ENCODE data around the gene HDDC2.

HDDC2 gene

DNA sequence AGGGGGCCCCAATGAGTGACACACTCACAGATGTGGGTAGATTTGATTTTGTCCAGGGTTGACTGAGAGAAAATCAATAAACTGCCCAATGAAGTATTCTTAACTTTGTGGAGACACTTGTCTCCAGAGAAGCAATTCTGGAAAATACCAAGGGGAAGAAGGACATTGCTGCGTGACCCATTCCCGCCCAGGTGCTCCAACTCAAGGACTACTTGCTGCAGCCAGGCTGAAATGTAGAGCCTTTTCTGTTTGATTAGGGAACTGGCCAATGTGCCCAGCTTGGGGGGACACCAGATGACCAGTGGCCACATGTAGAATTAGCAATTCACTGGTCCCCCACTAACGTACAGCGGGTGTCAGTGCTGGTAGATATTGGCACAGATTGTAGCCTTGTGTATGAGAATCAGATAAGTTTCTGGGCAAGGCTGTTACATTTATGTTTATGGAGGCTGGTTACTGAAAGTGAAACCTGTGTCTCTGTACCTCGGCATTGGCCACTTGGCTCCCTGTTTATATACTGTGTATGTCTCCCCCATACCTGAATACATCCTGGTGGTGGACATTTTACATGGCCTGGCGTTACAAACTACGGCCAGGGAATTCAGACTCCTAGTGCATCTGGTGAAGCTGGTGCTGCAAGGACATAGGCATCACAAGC lies 32.3 kb downstream of the HDDC2 start:
- DNase-seq (ENCODE audit: low spot score), result no peak

DNA sequence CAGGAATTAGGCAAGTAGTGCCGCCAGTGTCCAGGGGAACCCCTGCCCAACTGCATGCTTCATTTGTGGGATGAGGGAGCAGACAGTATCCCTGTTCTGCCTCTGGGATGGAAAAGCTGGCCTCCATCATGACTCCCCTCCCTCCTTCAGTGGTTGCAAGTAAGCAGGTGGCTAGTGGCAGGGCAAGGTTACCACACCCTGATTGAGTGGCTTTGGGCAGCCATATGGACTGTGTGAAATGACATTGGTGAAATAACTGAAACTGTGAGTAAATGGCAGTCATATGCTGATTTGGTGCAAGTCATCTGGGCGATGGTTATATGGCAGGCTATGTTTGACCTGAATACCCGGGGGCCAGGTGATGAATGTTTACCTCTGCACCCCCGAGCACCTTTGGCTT lies 33.0 kb downstream of the HDDC2 start:
- no peak for DNase-seq (ENCODE audit: low spot score)

DNA sequence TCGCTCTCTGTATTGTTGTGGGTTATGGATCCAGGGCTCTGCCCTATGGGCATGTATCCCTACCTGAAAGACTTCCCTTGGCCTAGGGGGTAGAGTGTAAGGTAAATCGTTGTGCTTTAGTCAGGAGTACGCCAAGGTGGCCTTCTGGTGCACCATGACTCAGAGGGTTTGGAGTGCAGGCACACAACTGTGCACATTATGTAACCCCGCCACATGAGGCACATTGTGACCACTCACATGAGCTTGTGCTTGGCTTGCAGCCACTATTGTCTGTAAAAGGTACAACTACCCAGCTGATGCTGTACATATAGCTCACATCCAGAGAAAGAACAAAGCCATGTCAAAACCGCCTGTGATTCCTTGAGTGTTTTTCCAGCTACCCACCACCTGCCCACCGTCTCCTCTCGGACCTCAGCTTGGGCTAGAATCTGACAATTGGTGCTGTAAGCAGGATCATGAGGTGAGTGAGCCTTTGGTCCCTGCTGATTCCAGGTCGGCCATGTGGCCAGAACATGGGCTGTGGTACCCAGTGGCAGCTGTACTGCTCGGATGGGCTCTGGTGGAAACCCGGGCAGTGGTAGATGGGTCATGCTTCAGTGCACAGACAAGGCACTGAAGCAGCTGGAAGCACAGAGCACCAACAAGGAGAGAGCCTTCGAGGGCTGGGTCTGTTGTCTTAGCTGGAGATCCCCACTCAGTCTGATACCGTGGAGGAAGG lies 33.8 kb downstream of the HDDC2 start:
- DNase-seq (ENCODE audit: low spot score), result no peak

DNA sequence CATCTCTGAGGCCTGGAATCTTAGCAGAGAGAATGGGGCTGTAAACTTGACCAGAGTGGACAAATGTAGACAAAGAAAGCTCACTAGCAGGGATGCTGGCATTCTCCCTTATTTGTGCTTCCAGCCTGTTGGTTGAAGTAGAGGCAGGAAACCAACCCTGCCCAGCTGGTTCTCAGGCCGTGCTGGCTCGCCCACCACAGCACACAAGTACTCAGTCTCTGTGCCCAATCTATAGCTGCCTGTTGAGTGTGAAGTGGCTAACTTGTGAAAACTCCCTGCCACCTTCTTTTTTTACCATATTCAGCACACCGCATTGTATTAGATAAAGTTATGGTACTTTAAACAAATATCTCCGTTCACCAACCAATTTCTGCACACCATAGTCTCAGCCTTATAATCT lies 37.3 kb downstream of the HDDC2 start:
- no peak for DNase-seq (ENCODE audit: low spot score)

DNA sequence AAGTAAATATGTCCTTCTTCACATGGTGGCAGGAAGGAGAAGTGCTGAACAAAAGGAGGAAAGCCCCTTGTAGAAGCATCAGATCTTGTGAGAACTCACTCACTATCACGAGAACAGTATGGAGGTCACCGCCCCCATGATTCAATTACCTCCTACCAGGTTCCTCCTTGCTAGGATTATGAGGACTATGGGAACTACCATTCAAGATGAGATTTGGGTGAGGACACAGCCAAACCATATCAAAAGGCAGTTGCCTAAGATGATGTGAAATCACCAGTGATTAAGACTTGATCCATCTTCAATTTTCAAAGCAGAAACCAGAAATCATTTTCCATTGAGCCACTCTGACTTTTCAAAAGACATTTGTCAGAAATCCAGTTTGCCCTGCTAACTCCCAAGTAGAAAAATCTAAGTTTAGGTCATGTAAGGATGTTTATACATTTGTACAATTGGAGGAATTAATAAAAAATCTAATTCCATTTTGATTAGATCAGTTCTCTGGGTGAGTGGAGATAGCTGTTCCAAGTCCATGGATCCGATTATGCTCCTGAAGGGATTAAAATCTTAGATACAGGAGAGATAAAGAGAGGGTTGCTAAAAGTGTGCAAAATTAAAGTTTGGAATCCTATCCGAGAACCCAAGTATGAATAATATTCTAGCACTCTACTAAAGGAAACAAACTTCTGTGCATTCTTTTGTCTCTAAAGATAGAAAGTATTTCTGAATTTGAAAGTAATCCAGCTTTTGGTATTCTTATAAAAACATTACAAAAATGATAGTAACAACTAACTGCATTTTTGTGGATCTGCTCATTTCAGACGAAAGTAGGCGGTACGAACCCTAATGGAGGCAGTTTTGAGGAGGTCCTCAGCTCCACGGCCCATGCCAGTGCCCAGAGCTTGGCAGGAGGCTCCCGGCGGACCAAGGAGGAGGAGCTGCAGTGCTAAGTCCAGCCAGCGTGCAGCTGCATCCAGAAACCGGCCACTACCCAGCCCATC lies 39.5 kb downstream of the HDDC2 start:
- no peak for DNase-seq (ENCODE audit: low spot score)

DNA sequence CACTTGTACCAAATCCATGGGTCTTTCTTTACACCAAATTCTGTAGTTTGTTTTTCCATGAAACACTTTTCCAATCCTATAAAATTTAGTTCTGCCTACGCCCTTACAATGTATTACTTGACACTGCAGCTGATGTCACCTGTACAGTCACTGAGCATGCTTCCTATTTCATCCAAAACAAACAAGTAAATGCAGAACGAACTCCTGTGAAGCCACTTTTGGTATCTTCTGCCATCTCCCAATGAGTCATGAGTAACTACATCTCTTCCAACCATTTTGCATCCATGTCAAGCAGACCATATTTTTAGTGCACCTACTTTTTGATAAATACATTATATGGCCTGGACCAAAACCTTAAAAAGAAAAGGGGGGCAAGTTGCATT lies 42.4 kb downstream of the HDDC2 start:
- no peak for DNase-seq (ENCODE audit: low spot score)

DNA sequence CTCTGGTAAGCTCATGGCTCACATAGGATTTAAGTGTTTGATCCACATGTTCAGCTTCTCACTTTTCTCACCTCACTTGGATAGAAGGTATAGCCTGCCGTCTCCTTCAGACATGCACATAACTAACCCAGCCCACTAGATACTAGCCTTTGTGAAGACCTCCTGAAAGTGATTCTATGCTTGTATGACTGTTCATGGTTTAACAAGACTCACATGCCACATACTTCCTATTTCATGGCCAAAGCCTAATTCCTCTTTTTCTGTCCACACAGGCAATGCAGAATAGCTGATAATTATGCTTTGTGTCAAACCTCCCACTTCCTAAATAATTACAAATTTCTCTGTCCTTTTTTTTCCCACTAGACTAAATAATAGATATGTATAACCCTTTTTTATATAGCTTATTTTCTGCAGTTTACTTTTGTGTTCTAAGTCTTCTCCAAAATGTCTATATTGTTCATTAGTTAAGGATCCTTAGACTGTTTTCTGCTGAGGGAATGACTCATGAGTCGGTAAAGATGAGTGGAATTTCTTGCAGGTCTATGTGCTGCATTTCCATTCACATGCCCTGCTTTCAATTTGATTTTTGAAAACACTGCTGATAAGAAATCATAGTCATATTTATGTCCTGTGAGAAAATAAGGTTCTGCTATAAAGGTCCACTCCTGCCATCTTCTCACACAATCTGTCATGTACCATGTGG lies 43.0 kb downstream of the HDDC2 start:
- DNase-seq (ENCODE audit: low spot score), result no peak

DNA sequence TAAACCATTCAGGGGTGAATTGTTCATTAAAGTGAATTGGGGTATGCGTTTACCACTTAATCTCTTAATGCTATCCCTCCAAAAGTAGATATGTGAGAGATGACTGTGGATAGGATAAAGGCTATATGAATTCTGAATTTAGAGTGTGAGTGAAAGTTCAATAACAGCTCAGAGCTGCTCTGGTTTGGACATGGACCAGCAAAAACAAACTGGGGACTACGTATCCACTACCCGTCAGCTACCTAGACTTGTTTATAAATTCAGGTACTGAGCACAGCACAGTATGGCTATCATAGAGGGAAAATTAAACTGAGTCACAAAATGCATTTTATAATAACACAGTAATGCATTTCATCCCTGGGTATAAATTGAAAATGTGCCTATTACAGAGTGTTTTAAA lies 44.4 kb downstream of the HDDC2 start:
- DNase-seq (ENCODE audit: low spot score), result no peak

DNA sequence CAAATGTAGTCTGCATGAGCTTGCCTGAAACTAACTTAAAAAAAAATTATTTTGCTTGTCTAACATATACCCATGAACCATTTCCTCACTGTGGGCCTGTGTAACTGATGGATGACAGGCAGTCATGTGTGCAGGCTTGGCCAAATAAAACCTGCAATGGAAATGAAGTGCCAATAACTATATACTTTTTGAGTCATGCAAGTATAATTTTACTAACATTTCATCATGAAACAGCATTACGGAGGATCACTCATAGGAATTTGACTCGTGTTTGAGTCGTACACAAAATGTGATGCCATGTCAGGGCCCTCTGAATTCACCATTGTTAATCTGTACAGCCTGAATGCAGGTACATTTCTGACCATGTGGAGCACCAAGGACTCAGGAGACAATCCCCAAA lies 46.6 kb downstream of the HDDC2 start:
- no peak for DNase-seq (ENCODE audit: low spot score)

DNA sequence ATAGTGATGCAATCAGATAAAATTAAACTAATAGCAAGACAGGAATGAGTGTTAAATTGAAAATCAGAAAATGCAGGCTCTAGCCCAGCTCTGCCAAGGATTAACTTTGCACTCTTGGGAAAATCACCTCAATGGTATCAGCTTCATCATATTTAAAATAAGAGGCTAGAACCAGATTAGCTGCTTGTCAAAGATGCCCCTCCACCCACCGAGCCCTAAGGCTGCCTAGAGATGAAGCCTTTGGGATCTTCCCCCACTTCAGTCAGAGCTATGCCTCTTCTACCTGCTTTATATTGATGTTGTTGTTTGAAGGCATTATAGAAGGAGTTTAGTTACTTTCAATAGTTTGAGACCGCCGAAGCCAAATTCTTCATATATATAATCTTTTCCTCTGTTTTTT lies 47.4 kb downstream of the HDDC2 start:
- DNase-seq (ENCODE audit: low spot score), result no peak

DNA sequence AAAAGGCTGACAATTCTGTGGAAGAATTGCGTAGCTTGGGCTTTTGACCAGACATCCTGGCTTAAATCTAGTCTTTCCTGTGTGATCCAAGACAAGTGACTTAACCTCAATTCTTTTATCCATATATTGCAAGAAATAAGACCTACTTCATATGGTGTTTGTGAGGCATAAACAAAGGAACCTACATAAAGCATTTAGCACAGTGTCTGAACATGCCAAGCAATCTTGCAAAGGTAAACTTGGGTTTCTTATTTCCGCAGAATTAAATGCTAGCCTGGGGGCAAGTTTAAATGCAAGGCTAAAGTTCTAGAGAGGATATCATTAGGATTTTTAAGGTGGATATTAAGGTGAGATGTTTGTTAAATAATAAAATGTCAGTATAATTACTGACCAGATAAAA lies 47.9 kb downstream of the HDDC2 start:
- no peak for DNase-seq (ENCODE audit: low spot score)

DNA sequence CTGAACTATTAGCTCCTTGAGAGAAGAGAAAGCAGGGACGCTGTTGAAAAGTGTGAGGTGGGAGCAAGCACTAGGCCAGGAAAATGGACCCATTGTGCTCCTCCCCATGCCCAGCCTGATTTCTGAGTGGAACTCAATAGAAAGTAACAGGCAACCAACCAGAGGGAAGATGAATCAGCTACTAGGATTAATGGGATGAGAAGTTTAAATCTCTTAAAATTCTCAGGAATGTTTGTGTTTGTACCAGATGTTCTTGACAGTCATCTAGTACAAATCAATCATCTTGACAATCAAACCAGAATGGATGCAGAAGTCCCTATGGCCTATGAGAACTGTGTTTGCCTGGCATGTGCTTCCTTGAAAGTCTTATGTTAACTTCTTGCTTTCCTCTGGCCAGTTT lies 48.9 kb downstream of the HDDC2 start:
- no peak for DNase-seq (ENCODE audit: low spot score)

DNA sequence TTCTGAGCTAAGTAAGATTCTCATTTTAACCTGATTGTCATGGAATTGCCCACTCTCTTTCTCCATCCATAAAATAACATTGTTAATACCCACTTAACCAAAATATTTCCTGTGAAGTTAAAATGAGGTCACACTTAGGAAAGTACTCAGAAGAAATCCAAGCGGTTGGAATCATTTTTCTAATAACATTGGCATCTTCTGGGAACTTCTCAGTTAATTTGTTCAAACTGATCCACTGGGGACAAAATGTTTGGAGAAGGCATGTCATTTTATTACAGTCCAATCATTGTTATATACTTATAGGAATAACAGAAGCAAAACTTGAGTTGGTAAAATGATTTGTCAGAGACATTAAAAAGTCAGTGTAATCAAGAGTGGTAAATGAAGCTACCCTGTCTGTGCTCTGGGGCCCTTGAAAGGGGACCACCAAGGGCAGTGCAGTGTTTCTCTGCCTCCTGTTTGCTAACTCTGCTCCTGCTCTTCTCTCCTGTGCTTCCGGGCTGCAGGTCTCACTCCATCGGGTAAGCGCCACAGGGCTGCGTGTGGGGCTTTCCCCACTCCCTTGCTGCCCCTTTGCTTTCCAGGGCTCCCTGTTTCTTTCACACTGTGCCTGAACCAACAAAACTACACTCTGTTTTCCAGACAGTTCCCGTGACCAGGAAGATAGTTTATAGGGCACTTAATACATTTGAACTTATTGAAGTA lies 50.1 kb downstream of the HDDC2 start:
- DNase-seq (ENCODE audit: low spot score), result no peak

DNA sequence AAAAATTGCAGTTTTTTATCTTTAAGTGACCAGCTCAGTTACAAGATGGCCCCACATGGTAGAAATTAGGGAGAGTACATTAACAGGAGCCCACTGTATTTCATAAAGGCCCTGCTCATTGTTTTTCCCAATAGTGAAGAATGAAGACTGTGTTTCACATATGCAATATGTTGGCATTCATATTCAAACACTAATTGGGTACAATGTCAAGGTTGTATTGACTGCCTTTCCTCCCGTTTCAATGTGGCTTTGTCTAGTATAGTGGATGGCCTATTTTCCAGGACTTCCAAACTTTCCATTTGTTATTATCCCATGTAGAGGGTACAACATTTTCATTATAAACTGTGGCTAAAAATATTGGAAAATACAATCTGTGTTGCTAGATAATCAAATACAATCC lies 51.3 kb downstream of the HDDC2 start:
- DNase-seq (ENCODE audit: low spot score), result no peak

DNA sequence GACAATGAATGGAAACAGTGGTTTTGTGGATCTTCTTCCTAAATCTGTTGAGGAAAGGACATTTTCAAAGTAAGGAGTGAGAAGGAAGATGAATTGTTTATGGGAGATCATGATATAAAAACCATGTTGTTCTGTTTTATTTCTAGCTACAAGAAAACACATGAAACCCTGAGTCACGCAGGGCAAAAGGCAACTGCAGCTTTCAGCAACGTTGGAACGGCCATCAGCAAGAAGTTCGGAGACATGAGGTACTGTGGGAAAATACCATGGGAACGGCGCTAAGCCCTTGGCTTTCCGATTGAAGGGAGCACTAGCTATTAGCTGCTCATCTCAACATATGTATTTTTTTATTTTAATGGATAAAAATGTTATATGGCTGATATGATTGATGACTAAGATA lies 53.6 kb downstream of the HDDC2 start:
- DNase-seq (ENCODE audit: low spot score), result no peak

DNA sequence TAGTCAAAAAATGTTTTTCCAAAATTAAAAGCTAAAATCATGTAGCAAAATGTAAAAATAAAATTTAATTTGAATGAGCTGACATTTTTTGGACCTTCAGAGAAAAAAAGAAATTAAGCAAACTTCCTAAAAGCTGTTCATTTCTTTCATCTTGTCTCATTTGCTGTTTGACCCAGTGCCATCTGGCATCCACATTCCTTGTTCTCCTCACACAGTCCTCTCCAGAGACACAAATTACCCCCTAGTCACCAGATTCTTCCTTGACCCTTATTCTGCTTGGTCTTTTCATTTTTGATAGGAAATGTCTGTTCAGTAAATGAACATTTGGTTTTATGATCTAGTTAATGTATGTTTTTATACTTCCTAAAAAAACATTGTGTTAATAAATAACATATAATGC lies 55.2 kb downstream of the HDDC2 start:
- no peak for DNase-seq (ENCODE audit: low spot score)

DNA sequence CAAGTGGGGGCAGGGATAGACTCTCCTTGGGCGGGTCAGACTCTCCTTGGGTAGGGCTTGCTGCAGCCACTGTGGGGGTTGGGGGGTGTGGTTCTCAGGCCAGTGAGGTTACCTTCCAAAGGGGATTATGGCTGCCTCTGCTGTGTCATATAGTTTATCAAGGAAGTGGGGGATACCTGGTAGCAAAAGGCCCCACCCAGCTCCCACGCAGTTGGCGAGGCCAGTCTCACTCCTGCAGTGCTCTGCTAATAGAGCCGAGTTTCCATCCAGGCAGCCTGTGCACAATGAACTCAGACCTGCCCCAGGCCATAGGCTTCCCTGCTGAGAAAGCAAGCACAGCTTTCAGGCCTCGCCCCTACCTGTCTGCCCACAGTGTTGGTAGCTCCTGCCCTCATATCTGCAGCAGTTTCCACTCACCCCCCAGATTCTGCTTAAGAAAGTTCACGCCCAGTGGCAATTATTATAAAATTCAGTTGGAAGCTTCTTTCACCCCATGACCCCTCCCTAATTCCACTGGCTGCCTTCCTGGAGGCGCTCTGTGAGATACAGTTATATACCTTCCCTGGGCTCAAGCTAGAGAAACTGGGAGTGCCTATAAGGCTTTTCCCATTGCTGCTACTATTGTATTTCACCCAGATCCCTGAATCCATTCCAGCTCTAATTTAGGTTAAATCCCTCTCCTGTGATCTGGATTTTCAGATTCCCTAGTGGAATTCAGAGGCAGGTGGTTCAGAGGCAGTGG lies 56.1 kb downstream of the HDDC2 start:
- no peak for DNase-seq (ENCODE audit: low spot score)

DNA sequence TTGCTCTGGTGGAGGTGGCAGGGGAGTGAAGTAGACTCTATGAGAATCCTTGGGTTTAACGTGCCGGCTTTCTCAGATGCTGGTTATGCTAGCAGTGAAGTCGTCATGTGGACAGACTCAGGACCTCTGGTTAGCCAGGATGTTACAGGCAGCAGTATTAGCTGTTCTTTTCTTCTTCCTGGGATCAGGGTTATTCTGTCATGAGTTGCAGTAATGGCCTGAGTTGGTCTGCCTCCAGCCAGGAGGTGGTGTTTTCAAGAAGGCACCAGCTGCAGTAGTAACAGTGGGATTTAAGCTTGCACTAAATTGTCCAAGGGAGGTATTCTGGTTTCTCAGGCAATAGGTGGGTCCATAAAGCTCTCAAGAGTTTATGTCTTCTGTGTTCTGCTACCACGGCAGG lies 56.7 kb downstream of the HDDC2 start:
- no peak for DNase-seq (ENCODE audit: low spot score)

DNA sequence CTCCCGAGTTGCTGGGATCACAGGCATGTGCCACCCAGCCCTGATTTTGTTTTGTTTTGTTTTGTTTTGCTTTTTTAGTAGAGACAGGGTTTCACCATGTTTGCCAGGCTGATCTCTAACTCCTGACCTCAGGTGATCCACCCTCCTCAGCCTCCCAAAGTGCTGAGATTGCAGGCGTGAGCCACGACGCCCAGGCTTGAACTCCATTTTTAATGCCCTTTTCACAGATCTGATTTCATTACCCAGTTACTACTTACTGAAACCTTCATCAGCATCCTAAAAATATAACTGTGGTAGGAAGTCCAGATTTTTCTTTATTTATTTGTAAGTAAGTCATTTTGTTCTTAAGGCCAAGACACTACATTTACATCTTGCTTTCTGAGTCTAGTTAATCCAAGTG lies 64.0 kb downstream of the HDDC2 start:
- no peak for DNase-seq (ENCODE audit: low spot score)

DNA sequence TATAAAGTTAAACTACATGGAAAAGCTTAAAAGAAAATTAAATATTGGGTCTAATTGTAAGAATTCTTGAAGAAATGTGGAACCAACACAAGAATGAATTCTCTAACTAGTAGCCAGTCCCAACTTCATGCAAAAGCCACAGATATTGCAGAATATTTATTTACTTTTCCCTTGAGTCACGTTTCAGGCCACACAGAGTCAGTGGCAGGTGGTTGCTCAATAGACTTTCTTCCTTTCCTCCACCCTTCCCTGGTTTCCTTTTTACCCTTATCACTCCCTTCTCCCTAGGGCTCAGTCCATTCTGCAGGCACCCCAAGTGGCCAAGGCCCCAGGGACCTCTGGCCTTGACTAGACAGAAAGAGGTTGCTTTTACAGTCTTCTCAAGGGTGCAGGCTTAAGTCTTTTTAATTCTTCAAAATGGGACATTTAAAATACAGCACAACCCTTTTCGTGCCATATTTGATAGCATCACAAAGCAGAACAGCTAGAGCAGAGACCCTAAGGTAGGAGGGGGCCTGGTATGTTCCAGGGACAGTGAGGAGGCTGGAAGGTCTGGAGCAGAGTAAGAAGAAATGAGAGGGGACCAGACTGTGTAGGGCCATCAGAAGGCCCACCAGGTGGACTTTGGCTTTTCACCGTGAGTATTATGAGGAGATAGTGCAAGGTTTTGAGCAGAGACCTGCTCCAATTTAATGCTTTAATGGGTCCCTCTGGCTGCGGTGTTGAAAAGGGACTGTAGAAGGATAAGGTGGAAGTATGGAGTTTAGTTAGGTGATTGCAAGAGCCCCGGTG lies 65.0 kb downstream of the HDDC2 start:
- no peak for DNase-seq (ENCODE audit: low spot score)

Data from HuH-7.5 (cell line).